Measurements from ENCODE around the gene E2F6. TPM values are rescaled to one million over a fixed set of nuclear protein-coding genes. Genes with fewer than 3 reads are reported as not detected.

The E2F6 gene
- total RNA-seq, 1 experiment from 2014 or later = 21.8 TPM

DNA sequence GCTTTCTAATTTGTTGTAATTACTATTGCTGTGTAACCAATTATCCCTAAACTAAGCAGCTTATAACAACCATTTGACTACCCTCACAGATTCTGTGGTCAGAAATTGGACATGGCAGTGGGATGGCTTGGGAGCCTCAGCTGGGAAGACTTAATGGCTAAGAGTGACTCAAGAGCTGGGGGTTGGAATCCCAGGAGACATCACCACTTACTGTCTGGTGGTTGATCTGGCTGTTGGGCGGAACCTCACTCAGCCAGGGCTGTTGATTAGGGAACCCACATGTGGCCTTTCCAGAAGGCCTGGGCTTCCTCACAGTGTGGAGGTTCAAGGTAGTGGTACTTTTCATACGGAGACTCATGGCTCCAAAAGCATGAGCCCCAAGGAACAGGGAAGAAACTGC, 49.8 kb downstream of the E2F6 start:
- Histone ChIP-seq H3K79me2 (ENCODE audit: insufficient read depth, low read length) (no peaks in the 10 kb centered on the region), H2BK15ac (ENCODE audit: low read depth, low read length) (no peak overlapping the region), H3K27me3 (ENCODE audit: insufficient read depth, low read length) (no peaks in the 10 kb centered on the region), H3T11ph (ENCODE audit: low read length) (no peak overlapping the region), H4K5ac (ENCODE audit: insufficient read length, low read depth, low read length) (no peak overlapping the region), H3K23me2 (ENCODE audit: insufficient read length, low read depth, low read length, poor library complexity, severe bottlenecking) (no peaks in the 10 kb centered on the region), H2BK5ac (ENCODE audit: insufficient read length, low read length) (no peak overlapping the region), H3K4ac (ENCODE audit: low read depth, low read length) (no peak overlapping the region), H3K18ac (ENCODE audit: insufficient read length, low read depth, low read length) (no peak overlapping the region), H3K27ac (ENCODE audit: insufficient read length, low read depth, low read length) (no peak overlapping the region), H4K20me1 (ENCODE audit: control insufficient read depth, insufficient read depth, insufficient read length) (no peaks in the 10 kb centered on the region), H3K79me1 (ENCODE audit: insufficient read depth, low read depth, low read length, poor library complexity, severe bottlenecking) (no peaks in the 10 kb centered on the region), H2BK12ac (ENCODE audit: insufficient read length, low read depth, low read length) (no peak overlapping the region), H2AK5ac (ENCODE audit: insufficient read length, low read length) (no peak overlapping the region), H2BK120ac (ENCODE audit: low read depth, low read length, poor library complexity, severe bottlenecking) (no peak overlapping the region), H3K4me1 (ENCODE audit: insufficient read depth, low read length) (no peaks in the 10 kb centered on the region), H4K91ac (ENCODE audit: insufficient read length, low read depth, low read length) (no peak overlapping the region), H3K14ac (ENCODE audit: insufficient read depth, low read length) (no peak overlapping the region), H3K4me2 (ENCODE audit: insufficient read depth, insufficient read length, low read length) (no peak overlapping the region), H3K56ac (ENCODE audit: insufficient read length, low read depth, low read length) (no peak overlapping the region), H2AFZ (ENCODE audit: low read length) (no peak overlapping the region), H3K23ac (ENCODE audit: insufficient read length, low read depth, low read length) (no peak overlapping the region), H3K9ac (ENCODE audit: extremely low read depth, insufficient read length, low read length) (no peak overlapping the region), H2BK20ac (ENCODE audit: low read depth, low read length, poor library complexity, severe bottlenecking) (no peak overlapping the region), H3K9me3 (ENCODE audit: control insufficient read depth, low read depth, low read length) (peaks cover 19% of the 10 kb centered on the region), H4K8ac (replicated peaks; ENCODE audit: insufficient read length, low read depth, low read length) (no peak overlapping the region)
- no CpG with 5 or more reads among the region's 2 CpGs for whole genome bisulfite sequencing (ENCODE audit: extremely low coverage, insufficient read length, low lambda C conversion rate)
- peaks cover 25 to 28% of the 10 kb centered on the region in 2 experiments for H3K9me3 Mint-ChIP-seq
- no peak overlapping the region; a peak in 1 of 7 replicates for H3K27ac Mint-ChIP-seq
- no peak for DNase-seq
- no peak for TF ChIP-seq CTCF (conservative IDR thresholded peaks at IDR 0.05)
- peaks cover 2% of the 10 kb centered on the region; the same call in 1 of the 2 replicates for H3K27me3 Mint-ChIP-seq (ENCODE audit: low read depth)
- H3K4me3 Mint-ChIP-seq = no peak overlapping the region
- H3K36me3 Mint-ChIP-seq (ENCODE audit: insufficient read depth in 1 of 3, low read depth in 3 of 3) = peaks cover 13 to 22% (median 15%) of the 10 kb centered on the region in 3 experiments
- H3K4me1 Mint-ChIP-seq = no peaks in the 10 kb centered on the region

Measured in H9 (cell line).